Cardiac fibroblast (primary cell): ENCODE measurements around the gene BMP7.

Source experiments
- DNase-seq, 2 donors: peaks; one replicate each; pipeline versions ENCODE4 v3.0.0 to v3.0.0-alpha.2; 2010; ENCODE audit warnings: low read depth in 2 of 2
- H3K4me3 ChIP-seq, 2 donors: replicated peaks in 1 of 2; 1 replicate in 1 of 2; 2 replicates in 1 of 2; pipeline ENCODE4 v1.5.1; 2011; ENCODE audit warnings: low read depth in 2 of 2, low read length in 2 of 2, mild to moderate bottlenecking in 2 of 2, moderate library complexity in 1 of 2
- TF ChIP-seq, protein P1 (sequence below): IDR thresholded peaks from one replicate; pipeline ENCODE4 v1.5.1; 2011; ENCODE audit warnings: low read depth, mild to moderate bottlenecking, low read length, inconsistent platforms

Gene BMP7

DNA sequence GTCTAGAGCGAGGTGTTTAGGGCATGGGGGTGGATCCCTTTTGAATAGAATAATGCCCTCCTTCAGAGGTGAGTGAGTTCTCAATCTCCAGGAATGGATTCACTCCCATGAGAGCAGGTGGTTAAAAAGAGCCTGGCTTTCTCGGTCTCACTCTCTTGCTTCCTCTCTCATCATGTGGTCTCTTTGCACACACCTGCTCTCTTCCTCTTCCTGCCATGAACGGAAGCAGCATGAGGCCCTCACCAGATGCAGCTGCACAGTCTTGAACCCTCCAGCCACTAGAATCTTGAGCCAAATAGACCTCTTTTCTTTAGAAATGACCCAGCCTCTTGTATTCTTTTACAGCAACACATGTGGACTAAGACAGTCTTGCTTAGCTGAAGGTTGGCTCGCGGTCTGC lies 119.3 kb downstream of the BMP7 start:
- no peak for DNase-seq
- no peak overlapping the region for H3K4me3 ChIP-seq
- TF ChIP-seq, protein P1, sequence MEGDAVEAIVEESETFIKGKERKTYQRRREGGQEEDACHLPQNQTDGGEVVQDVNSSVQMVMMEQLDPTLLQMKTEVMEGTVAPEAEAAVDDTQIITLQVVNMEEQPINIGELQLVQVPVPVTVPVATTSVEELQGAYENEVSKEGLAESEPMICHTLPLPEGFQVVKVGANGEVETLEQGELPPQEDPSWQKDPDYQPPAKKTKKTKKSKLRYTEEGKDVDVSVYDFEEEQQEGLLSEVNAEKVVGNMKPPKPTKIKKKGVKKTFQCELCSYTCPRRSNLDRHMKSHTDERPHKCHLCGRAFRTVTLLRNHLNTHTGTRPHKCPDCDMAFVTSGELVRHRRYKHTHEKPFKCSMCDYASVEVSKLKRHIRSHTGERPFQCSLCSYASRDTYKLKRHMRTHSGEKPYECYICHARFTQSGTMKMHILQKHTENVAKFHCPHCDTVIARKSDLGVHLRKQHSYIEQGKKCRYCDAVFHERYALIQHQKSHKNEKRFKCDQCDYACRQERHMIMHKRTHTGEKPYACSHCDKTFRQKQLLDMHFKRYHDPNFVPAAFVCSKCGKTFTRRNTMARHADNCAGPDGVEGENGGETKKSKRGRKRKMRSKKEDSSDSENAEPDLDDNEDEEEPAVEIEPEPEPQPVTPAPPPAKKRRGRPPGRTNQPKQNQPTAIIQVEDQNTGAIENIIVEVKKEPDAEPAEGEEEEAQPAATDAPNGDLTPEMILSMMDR, result no peak

GRCh38 chr20:57146155-57146554 lies 120.3 kb downstream of the BMP7 start:
- TF ChIP-seq, protein P1, result no peak
- no peak for DNase-seq
- no peak overlapping the region for H3K4me3 ChIP-seq

DNA sequence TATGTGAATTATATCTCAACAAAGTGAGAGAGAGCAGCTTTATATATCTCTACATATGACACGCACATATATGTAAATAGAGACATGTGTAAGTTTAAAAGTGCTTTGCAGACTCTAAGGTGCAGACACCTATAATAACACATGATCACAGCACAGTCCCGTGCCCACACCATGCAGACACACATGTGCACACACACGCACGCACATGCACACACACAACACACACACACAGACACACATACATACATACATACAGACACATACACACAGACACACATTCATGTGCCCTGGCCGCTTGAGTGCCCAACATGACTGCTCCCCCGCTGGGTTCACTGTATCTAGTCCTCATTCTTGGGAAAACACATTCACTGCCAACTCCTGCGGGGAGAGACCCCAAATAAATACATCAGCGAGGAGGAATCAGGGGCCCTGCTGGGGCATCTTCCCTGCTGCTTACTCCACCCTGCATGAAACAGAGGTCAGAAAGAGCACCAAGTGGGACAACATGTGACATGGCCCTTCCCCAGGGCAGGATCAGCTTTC lies 121.3 kb downstream of the BMP7 start:
- no peak for DNase-seq
- no peak overlapping the region for H3K4me3 ChIP-seq
- TF ChIP-seq, protein P1, result no peak

DNA sequence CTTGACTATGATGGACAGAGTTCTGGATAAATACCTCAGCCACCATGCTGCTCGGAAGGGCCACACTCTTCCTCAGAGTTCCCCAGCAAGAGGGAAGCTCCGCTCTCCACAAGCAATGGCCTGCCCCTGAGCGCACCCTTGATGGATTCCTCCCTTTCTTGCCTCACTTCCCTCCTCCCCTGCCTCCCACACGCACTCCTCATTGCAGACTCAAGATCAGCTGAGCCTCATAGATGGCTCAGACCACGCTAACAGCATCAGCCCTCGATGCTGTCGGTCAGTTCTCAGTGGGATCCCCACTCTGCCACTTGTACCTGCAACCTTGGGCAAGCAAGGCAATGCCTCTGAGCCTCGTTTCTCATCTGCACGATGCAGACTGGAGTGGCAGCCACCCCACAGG lies 123.3 kb downstream of the BMP7 start:
- H3K4me3 ChIP-seq, result no peak overlapping the region
- DNase-seq, result no peak
- TF ChIP-seq, protein P1, result no peak

GRCh38 chr20:57142667-57143066 lies 123.8 kb downstream of the BMP7 start:
- H3K4me3 ChIP-seq, result no peak overlapping the region
- TF ChIP-seq, protein P1, result no peak
- no peak for DNase-seq

GRCh38 chr20:57141492-57141891 lies 124.9 kb downstream of the BMP7 start:
- no peak overlapping the region for H3K4me3 ChIP-seq
- DNase-seq, result no peak
- TF ChIP-seq, protein P1, result no peak

DNA sequence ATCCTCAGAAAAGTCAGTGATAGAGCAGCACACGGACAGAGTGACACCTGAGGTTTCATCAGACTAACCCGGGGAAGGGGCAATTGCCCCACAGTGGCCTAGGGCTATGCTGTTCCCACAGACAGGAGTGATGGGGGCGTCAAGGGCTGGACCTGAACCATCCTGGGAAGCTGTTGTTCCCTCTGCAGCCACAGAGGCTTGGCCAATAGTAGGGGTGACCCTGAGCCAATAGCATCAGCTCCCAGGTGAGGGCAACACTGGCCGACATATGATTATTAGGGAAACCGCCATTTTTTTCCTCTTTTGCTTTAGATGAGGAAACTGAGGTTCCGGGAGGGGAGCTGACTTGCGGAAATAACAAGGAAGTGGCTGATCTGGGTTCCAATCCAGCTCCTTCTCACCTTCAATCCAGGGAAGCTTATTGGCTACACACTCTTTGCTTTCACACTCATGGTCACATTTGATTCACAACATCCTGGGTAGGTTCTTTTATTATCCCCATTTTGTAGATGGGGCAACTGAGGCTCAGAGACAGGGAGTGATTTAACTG lies 126.0 kb downstream of the BMP7 start:
- DNase-seq, result no peak
- H3K4me3 ChIP-seq, result no peak overlapping the region
- TF ChIP-seq, protein P1, result no peak
